NK-92 (cell line): ENCODE measurements around the gene CRIM1.

Source experiments
- DNase-seq: peaks from one replicate; lab custom pipeline; 2025; ENCODE audit not compliant: unreplicated experiment; lab: John Stamatoyannopoulos, UW

The CRIM1 gene

DNA sequence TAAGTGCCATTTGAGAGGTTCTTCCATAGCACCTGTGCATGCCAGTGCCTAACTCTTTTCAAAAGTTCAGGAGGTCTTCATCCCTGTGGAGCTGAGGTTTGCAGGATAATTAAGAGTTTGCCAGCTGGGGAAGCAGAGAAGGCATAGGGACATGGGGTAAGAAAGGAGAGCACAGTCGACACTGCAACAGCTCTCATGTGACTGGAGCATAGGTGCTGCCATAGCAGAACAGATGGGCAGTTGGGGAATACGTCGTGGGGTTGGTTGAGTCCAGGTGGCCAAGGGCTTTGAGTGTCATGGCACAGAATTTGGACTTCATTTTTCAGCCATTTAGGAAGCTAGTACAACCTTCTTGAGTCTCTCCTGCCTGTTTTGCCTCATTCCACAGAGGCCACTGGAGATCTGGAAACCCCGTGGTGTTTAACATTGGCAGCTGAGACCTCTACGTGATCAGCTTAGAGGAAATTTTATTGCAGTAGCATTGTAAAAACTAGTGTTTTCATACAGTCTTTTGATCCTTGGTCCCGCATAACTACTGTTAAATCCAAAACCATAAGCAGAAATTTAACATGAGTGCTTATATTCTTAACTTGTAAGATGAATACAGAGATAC, 65.1 kb downstream of the CRIM1 start:
- DNase-seq = no peak

DNA sequence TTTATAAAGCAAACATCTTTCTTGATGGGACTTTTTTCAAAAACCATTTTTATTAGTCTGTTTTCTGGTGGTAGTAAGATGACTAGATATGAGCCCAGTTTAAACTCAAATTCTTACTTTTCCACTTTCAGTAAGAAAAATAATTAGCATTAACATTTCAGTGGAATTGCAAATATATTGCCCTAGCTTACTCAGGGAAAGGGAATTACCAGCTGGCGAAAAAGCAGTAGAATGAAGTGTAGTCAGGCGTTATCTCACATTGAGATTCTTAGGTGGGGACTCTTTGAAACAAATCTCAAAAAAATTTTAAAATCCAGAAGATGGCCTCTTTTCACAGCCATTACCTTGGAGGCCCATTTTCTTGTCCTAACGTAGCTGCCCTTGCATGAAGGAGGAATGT, 65.8 kb downstream of the CRIM1 start:
- DNase-seq = no peak

DNA sequence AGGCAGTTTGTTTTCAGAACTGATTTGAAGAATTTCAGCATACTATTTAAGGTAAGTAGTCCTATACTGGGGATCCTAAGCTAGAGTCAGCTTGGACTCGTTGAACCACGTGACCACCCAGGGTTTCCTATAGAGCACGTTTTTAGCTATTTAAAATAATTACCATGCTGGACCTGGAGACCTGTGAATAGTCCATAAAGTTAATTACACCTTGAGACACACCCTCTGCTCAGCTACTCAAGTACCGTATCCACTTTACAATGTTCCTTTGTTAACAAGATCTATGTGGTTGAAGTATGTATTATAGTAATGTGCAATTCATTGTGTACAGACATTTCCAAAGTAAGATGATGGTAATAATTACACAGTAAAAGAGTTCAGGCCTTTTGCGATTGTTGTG, 67.6 kb downstream of the CRIM1 start:
- DNase-seq = no peak

DNA sequence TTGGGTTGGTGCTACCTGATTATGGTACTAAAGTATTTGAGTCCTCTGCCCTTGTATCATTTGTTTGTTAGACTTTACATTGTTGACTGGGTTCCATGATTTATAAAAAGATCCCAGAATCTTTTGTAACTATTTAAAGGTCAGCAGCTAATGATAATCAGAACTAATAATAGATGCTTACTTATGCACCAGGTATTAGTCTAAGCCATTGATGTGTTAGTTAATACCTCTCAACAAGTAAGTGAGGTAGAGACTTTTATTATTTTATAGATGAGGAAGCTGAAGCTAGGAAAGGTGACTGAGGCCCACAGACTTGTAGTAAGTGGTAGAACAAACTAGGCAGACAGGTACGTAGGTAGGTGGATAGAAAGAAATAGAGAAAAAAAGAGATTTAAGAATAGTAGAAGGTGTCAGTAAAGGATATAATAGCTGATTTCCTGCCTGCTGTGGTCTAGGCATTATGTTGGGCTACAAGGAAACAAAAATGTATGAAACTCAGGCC, 68.1 kb downstream of the CRIM1 start:
- DNase-seq = no peak

DNA sequence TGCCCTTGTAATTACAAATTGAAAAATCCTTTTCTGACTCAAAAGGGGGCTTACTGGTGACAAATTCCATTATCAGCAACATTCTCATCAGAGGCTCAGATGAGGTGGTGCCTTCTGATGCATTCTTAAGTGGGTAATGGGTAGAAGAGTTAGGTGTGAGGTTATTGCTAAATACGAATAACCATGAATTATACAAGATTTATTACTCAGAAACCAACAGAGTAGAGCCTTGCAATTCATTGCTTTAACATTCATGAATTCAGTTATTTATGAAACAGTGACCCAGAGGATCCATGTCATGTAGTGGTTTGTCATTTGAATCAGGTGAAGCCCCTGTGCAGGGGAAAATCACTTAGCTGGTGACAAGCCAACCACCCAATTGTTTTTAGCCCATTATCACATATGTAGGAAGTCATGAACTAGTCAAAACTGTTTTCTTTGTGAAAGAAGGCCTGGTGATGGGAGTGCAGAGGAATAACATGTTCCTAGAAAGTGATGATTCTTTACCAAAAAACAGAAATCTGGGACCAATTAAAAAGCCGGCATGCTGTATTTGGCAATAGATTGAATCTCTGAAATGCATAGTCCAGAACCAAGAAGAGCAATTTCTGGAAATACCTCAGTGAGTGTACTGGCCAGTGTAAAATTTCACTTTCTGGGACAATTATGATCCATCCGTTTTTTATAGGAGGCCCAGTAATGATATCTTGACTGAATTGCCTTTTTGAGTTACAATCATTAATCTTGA, 70.2 kb downstream of the CRIM1 start:
- DNase-seq = no peak

DNA sequence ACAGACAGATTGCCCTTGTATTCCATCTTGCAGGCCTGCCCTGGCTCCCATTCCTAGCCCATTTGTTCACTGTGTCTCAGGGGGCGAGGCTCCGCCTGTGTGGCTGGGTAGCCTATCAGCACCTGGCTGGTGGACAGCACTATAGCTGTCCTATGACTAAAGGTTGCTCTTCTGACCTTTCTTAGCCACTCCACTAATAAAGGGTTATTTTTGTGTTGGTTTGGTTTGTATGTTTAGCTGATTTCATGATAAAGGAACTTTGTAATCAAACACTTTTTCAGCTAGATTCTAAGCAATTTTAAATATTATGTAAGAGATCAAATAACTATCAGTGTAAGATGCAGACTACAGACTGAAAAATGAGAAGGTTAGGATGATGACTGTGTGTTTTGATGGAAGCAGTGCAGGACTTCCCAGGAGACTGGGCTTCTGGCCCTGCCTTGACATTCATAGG, 72.2 kb downstream of the CRIM1 start:
- no peak for DNase-seq

DNA sequence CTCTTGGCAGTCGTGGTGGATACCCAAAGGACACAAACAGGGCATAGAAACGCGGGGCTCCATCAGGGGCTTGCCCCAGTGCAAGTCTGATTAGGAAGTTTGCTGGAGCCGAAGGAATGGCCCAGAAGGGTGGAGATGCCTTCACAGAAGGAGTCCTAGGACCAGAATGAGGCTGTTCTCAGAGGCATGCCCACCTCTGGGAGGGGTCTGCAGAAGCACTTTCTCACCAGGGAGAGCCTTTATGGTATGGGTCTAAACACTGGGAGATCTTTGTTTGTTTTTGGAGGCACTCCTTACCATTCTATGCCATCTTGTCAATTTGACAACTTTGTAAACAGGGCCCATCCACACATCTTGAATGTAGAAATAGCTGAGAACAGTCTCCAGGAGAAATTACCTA, 75.0 kb downstream of the CRIM1 start:
- DNase-seq = no peak

DNA sequence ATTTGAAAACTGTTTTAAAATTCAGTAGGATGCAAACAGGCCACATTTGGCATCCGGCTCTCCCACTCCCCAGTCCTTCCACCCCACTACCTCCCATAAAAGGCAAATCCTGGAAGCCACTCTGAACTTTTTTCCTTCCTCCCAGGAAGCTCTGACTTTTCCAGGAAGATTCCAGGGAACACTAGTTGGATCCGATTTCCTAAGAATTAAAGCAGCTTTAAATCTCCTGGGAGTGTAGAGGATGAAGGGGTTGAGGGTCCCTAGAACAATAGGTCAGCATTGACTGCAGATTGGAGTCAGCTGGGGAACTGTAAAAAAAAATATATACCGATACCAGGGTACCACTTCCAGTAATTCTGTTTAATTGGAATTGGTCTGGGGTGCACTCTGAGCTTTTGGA, 76.9 kb downstream of the CRIM1 start:
- DNase-seq = no peak

DNA sequence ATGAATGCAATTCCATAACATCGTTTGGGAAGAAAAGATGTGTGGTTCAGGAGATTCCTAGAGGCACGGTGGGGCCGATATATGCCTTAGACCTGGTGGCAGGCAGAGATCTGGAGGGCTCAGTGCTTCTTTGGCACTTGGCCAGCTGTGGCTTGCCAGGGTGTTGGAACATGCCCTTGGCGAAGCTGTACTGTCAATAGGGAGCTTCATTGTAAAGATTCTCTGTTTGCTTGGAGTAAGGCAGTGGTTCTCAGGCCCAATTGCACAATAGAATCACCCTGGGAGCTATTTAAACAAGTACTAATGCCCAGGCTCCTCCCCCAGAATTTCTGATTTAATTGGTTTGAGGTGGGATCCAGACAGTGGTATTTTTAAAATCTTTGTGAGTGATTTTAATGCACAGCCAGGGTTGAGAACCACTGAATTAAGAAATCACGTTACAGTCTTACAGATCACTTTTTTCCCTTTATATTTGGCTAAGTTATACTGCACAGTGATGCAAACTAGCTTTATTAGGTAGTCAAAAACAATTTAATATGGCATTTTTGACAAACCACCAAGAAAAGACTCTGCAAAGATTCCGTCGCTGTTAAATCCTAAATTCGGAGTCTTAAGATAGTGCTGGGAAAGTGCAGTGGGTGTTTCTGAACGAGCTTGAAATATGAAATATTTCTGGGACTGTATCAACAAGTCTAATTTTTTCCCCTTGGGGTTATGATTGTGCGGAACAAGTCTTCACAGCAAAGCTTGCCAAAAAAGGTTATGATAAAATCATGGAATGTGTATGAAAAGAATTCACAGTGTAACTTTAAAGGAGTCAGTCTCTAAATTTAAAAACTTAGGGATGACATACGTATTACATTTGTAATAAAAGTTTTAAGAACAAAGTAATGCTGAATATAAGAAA, 78.0 kb downstream of the CRIM1 start:
- DNase-seq = no peak

DNA sequence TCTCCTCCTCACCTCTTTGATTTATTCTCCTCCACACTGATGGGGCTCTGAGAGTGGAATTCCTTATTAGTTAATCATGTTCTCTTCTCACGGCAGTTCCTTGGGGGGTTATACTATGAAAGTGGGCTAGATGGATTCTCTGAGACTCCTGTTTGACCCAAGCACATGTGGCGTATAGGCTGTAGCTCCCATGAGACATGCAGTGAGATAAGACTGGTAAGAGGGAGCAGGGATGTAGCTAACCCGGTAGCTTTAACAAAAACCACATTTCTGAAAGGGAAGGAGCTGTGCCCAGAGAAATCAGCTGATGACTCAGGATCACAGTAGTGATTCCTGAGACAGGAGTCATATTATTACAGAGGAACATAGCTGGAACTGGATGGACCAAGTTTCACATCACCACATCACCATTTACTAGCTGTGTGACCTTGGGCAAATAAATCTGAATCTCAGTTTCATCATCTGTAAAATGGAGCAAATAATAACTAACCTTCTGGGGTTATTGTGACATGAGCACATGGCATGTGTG, 82.9 kb downstream of the CRIM1 start:
- no peak for DNase-seq

DNA sequence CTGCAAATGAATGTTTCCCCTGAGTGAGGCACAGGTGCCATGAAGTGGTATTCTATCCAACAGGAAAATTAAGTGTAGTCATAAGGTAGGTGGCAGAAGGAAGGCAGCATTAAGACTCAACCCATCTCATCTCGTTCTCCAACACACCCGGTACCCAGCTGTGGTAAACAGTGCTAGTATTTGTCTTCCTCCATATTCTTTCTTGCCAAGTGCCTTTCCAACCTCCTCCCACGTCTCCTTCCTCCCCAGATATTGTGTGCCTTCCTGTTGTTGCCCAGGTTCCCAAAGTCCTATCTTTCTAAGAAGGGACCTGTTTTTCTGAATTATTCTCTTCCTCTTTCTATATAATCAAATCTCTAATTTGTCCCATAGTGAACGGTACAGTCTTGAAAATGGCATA, 83.5 kb downstream of the CRIM1 start:
- DNase-seq = no peak

DNA sequence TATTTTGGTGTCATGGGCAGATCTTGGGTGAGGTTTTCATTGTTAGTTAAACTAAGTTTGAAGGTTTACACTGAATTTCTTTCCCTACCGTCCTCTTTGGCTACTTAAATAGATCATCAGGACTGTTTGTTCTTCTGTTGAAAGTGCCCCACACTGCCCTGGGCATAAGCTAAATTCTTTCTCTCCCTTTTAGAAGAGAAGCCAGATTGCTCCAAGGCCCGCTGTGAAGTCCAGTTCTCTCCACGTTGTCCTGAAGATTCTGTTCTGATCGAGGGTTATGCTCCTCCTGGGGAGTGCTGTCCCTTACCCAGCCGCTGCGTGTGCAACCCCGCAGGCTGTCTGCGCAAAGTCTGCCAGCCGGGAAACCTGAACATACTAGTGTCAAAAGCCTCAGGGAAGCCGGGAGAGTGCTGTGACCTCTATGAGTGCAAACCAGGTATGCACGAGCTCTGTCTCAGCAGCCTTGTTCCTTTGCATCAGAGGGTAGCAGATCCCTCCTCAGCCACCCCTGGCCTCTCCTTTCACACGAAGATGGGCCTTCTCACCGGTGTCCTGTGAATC, 85.6 kb downstream of the CRIM1 start:
- no peak for DNase-seq

DNA sequence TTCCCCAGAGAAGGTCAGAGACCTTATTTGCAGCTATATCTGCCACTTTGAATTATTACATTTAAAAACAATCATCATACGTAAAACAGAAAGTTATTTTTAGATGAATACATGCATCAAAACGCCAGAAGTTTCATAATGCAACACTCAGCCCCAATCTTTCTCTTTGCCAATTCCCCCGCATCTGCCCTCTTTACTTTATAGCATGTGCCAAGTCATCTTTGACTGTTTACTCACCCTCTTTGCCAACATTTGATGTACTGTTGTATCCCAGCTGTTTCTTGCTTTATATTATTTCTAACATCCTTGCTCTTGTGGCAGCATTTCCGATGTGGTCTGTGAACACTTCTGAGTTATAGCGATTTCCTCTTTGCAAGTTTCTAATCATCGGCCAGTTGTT, 86.2 kb downstream of the CRIM1 start:
- no peak for DNase-seq

DNA sequence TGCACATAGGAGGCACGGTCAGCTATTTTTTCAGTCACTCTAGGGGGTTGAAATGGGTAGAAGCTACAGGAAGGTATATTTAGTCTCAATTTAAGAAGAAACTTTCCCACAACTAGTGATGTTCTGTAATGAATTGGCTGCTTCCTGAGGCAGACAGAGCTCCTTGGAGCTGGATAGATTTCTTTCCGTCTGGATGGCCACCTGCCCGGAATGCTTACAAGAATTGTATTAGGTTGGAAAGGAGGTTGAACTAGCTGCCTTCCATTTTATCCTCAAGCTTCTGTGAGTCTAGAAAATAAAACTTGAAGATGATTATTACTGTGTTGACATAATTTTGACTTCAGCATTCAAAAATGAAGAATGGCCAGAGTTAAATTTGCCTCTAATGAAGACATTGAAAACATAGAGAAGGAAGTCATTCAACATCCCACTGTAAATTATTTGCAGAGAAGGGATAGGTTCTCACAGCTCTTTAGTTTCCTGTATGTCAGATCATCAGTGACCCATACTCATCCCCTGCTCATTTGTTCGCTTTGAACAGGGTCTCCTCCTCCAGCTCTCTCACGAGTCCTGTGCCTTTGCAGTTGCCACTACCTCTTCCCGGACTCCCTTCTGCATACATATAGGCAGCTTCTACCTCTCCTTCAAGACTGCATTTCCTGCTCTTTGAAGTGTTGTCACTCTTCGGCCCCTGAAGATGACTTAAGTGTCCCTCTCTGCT, 88.8 kb downstream of the CRIM1 start:
- no peak for DNase-seq

DNA sequence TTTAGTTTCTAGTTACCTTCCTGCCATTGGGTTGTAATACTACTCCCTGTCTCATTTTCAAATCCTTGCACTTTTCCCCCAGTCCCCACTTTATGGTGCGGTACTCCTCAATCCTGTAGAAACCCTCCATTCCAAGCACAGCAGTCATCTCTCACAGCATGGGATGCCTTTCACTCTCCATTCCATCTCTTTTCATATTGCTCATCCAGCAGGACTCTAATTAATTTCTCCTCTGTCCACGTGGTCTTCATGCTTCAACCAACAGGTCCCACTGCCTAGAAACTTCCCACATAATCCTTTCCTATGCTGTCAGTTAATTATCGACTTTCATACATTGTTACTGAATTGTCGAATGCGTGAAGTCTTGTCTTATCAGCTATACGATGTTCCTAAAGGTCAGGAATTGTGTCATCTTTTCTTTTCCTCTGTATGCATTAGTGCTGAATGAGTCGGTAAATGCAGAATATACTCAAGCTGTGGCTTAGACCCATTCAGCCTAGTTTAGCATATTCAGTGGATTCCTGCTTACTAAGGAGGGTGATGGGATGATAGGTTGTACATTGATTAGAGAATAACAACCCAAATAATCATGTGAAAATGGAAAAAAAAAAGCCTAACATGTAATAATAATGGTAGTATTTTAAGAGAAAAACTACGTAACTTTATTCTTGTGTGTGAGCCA, 89.7 kb downstream of the CRIM1 start:
- DNase-seq = no peak

DNA sequence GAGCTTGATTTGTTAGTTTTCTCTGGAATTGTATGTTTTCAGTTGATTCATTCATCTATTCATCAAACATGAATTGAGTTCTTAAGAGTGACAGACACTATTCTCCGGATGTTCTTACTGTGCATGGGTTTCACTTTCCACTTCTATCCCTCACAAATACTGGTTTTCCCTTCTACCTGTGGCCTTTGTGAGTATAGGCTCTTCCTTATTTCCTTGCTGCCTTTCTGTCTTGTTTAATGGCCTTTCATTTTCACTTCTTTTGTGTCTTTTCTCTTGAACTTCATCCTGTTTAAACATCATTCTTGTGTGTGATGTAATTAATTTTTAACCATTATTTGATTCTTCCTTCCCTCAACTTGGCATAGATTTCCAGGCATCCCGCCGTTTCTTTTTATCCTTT, 90.7 kb downstream of the CRIM1 start:
- no peak for DNase-seq

DNA sequence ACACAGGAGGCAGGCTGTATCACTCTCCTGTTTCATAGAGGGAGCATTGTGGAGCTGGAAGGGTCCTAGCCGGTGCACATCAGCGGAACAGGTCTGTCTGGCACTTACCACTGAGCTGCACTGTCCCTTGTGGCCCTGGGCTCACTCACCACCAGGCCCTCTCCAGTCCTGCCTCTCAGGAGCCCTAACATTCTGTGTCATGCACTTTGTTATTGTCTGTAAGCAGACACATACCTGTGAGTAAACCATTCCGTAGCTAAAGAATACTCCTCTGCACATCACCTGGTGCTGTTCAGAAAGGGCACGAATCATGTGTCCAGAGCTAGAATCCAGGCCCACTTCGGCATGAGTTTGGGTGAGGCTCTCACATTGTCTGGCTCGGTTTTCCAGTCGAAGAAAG, 93.6 kb downstream of the CRIM1 start:
- no peak for DNase-seq

DNA sequence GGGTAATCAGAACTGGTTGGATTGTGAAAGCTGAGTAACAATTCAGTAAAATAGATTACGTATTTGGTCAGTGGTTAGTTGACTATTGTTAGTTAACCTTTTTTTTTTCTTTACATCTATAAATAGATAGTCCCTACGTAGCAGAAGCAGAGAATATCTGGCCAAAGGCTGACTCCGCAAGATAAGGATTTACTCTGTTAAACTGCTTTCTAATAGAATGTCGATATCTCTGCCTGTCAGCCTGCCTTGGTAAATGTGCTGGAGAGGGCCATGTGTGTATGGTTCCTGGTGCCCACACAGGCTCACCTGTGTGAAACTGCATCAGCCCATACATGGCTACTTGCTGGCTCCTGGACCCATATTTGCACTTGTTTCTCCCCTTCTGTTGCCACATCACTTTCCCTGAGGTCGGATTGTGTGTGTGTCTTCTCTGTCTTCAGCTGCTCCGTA, 94.4 kb downstream of the CRIM1 start:
- no peak for DNase-seq

DNA sequence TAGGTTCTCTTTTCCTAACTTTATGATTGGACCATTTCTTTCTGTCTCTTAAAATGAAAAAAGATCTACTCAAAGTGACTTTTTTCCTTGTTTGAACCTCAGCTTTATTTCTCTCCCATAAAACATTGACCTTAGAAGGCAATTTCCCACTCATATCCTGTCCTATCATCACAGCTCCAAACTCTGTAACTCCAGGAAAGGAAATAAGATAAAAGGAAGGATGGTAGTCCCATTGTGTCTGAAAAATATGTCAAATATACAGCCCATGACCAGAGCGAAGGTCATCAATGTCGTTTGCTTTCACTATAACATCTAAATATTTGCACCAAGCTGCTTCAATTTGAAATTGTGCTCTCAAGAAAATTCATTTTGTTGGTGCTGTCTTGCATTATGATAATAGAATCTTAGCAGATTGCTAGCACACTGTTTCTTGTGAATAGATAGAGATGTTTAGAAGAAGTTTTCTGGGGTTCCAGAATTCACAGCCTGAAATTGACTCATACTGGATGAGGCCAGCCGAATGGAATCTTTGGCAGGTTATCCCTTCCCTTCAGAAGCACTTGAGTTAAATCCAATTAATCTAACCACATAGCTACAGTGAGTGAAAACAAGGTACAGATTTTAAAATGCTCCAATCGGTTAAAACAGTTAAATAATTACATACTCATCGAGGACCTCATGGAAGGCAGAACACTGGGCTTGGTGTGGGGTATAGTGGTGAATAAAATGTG, 95.1 kb downstream of the CRIM1 start:
- no peak for DNase-seq
